GM18508 (cell line): ENCODE measurements around the gene KCNN1.
"Not testable (repeated sequence)": the region's sequence is repeated elsewhere in the genome, so short reads cannot be mapped to it uniquely, and the experiment has no call there.

Experiments used
- ATAC-seq: cut with Tn5 transposase; IDR thresholded peaks from one replicate; pipeline ENCODE4 v1.9.1; 2021; ENCODE audit warnings: moderate number of reproducible peaks; ENCODE audit not compliant: insufficient read depth, unreplicated experiment

Gene KCNN1

DNA sequence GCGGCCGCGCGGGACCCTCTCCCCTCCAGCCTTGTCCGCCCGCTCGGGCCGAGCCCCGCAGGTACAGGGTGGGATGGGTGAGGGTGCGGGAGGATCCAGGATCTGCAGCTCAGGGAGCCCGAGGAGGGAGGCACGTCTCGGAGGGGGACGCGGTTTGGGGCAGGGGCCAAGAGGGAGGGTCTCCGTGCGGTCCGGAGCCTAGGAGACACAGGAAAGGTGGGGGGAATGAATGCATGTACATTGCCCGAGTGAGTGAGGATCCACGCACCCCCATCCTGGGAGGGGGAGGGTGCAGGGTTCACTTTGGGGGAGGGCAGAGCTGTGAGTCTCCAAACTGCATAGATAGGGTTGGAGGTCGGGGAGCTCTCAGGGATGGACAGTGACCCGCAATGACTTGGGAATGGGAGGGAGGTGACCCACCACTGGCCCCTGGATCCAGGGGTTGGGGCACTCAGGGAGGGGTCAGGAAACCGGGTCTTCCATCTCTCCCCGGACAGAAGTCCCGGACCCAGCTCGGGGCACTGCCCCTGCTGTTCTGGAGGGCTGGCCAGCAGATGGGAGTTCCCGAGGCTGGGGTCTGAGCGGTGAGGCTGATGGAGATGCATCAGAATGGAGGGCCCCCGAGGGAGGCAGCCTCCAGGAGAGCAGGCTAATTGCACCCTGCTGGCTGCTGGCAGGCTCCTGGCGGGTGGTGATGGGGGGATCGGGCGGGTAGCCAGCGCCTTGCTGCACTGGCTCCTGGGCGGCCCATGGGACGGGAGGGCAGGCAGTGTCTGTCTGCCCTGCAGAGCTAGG is 547 bp downstream of the KCNN1 start:
- ATAC-seq, result no peak

- no peak for ATAC-seq
Observed at GRCh38 chr19:17968362-17968761, 1.5 kb downstream of the KCNN1 start.

DNA sequence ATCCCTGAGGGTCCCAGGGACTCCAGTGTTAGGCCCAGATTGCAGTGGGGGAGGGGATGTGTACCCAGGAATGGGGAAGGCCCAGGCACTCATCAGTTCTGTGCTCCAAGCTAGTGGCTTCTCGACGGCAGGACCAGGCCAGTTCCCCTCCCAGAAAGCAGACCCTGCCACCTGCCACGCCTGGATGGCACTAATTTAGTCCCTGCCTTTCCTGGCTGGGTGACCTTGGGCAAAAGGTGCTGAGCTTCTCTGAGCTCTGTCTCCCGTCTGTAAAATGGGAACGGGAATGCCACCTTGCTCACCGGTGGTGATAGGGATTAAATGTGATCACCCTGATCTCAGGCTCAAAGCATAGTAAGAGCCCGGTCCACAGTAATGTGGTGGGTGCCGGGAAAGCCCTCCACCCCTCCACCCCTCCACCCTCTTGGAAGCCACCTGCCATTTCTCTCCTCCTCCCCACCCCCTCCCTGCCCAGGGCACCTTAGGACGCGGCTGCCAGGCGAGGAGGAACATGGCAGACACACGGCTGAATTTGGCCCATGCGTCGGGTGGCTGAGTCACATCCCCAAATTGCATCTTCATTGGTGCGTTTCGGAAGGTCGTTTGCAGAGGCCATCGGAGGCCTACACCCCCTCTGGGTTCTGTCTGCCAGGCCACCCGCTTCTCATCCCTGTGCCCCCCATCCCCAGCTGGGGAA is 2.3 kb downstream of the KCNN1 start:
- ATAC-seq, result no peak

- no peak for ATAC-seq
Observed at GRCh38 chr19:17972230-17972629, 5.3 kb downstream of the KCNN1 start.

- no peak for ATAC-seq
Observed at GRCh38 chr19:17973759-17974158, 6.9 kb downstream of the KCNN1 start.

DNA sequence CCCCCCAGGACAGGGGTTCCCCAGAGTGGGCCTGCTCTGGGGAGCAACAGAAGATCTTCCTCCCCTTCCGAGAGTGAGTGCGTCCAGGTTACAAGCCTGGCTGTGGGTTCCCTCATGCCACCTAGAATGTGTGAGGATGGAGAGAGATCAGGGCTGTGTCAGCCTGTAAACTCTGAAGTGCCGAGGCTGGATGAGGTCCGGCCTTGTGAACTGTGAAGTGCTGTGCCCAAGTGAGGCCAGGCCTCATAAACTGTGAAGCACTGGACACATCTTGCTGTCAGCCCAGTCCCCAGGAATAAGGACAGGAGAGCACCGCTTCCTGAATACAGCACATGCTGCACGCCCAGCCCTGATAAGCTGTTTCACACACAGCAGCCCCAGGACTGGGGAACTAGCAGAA is 7.6 kb downstream of the KCNN1 start:
- ATAC-seq, result no peak

- ATAC-seq, result no peak
Observed at GRCh38 chr19:17975032-17975431, 8.1 kb downstream of the KCNN1 start.

DNA sequence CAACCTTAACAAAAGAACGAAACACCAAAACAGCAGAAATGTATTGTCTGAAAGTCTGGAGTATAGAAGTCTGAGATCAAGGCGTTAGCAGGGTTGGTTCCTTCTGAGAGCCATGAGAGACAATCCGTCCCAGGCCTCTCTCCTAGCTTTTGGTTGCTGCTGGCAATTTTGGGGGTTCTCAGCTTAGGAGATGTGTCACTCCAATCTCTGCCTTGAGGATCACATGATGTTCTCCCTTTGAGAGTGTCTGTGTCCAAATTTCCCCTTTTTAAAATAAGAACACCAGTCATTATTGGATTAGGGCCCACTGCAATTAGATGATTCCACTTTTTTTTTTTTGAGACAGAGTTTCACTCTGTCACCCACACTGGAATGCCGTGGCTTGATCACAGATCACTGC is 10.1 kb downstream of the KCNN1 start:
- ATAC-seq, result no peak

- ATAC-seq, result no peak
Observed at GRCh38 chr19:17977488-17977887, 10.6 kb downstream of the KCNN1 start.

GRCh38 chr19:17981611-17982010 is 14.7 kb downstream of the KCNN1 start:
- no peak for ATAC-seq

DNA sequence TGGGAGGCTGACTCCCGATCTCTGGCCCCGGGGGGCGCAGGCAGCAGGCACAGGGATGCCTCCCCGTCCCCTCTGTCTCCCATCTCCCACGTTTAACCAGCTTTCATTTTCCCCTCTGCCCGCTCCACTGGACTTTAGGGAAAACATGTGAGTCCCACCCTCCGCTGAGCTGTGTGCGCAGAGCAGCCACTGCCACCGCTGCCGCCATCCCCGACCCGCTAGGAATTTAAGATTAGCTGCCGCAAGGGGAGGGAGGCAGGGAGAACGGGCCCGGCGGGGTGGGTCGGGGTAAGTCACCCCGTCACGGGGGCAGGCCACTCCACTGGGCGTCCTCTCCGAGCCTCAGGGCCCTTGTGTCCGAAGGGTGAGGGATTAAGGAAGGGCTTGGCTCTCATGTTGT is 15.5 kb downstream of the KCNN1 start:
- ATAC-seq, result no peak

- ATAC-seq, result no peak
Observed at GRCh38 chr19:17985037-17985818, 18.3 kb downstream of the KCNN1 start.

- not testable (repeated sequence) for ATAC-seq
Observed at GRCh38 chr19:17986569-17986968, 19.7 kb downstream of the KCNN1 start.

DNA sequence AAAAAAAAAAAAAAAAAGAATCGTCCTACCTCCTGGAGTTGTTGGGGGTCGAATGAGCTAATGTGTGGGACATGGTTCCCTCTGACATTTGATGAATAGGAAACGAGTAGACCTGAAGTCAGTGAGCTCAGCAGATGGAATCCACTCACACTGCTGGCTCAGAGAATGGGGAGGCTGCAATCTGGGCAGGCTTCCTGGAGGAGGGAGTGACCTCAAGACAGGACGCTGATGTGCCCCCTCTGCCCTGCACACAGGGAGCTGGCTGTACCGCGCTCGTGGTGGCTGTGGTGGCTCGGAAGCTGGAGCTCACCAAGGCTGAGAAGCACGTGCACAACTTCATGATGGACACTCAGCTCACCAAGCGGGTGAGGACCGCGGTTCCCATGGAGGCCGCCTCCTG is 21.3 kb downstream of the KCNN1 start:
- no peak for ATAC-seq

GRCh38 chr19:17989425-17990094 is 22.7 kb downstream of the KCNN1 start:
- no peak for ATAC-seq

DNA sequence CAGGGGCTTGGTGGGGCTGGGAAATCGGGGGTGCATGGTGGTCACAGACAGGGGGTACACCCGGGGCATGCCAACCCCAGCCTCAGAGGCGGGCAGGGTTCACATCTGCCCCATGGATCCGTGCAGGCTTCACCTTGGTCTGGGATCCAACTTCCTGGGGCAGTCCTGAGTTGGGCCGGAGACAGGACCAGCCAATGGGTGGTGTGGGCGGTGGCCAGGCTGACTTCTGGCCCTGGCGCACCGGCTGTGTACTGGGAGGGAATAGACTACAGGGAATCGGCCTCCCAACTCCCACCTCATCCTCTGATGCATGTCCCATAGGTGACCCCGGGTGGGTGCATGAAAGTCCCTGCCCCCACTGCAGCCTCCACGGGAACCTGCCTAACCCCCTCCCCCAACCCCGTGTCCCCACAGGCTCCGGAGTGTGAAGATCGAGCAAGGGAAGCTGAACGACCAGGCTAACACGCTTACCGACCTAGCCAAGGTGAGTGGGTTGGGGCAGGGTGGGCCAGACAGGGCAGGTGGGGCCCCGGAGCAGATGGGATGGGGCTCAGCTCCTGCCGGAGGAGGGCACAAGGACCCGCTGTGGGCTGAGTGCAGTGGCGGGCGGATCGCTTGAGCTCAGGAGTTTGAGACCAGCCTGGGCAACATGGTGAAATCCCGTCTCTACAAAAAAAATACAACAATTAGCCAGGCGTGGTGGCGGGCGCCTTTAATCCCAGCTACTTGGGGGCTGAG is 26.3 kb downstream of the KCNN1 start:
- ATAC-seq, result no peak

- no peak for ATAC-seq
Observed at GRCh38 chr19:17996826-17997316, 30.0 kb downstream of the KCNN1 start.

- ATAC-seq, result no peak
Observed at GRCh38 chr19:17997969-17998826, 31.3 kb downstream of the KCNN1 start.

DNA sequence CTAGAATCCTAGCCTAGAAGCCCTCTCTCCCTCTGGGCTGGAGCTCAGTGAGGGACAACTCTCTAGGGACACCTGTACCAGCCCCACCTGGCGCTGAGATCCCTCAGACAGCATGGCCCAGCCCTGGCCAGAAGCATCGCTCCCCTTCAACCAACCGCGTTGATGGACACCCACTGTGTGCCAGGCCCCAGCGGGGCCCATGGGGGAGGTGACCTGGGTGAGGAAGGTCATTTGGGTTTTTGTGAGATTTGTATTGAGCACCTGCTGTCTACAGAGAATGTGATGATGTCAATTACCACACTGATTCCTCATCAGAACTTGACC is 31.9 kb downstream of the KCNN1 start:
- ATAC-seq, result no peak
